Ectodermal cell (in vitro differentiated cells): ENCODE data around the gene SNAI1.
A peak's percentile ranks its signal among the peaks of the same experiment; 100 is the strongest.
"Not testable (repeated sequence)": the region's sequence is repeated elsewhere in the genome, so short reads cannot be mapped to it uniquely, and the experiment has no call there.

Experiments
- H3K27ac ChIP-seq: 2 replicates; pipeline ENCODE4 v1.7.0; 2013; ENCODE audit warnings: mild to moderate bottlenecking, low read depth, low read length; ENCODE audit not compliant: insufficient read depth, poor library complexity, severe bottlenecking
- H3K27me3 ChIP-seq: 2 replicates; pipeline ENCODE4 v1.7.0; 2013; ENCODE audit warnings: mild to moderate bottlenecking, low read length; ENCODE audit not compliant: insufficient read depth, control insufficient read depth, poor library complexity, severe bottlenecking
- H3K36me3 ChIP-seq: one replicate; pipeline ENCODE4 v1.7.0; 2013; ENCODE audit warnings: low read length; ENCODE audit not compliant: control insufficient read depth, insufficient read depth
- H3K4me1 ChIP-seq: one replicate; pipeline ENCODE4 v1.7.0; 2013; ENCODE audit warnings: low read length; ENCODE audit not compliant: control insufficient read depth, insufficient read depth
- H3K4me3 ChIP-seq: 2 replicates; pipeline ENCODE4 v1.7.0; 2013; ENCODE audit warnings: low read depth, low read length, control low read depth; ENCODE audit not compliant: insufficient read depth
- H3K9me3 ChIP-seq: 2 replicates; pipeline ENCODE4 v1.7.0; 2013; ENCODE audit warnings: mild to moderate bottlenecking, low read length, moderate library complexity; ENCODE audit not compliant: control insufficient read depth
- WGBS, 2 experiments: methylation state at CpG; one replicate each; pipeline ENCODE4 v1.1.7; 2013; ENCODE audit warnings: missing lambda C conversion rate in 2 of 2; 5-methylcytosine and 5-hydroxymethylcytosine counted together

Gene SNAI1

DNA sequence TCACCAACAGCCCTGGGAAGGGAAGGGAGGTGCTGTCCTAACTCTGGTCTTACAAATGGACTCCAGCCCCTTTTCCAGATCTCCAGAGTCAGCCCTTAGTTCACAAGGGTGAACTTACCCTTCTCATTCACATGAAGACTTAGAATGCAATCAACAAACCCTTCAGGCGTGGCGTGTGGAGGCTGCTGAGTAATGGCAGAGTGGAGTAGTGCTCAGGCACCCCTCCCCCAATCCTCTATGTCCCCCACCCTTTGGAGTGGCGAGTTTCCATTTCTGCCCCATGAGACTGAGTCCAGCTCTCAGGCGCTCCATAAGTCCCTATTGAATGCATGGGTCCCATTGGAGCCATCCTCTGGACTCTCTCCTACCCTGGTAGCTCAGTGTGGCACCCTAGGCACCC is 3.3 kb downstream of the SNAI1 start:
- Histone ChIP-seq H3K4me1 (peaks cover 71% of the 10 kb centered on the region), H3K4me3 (no peak overlapping the region), H3K27me3 (peaks cover 15% of the 10 kb centered on the region), H3K9me3 (no peaks in the 10 kb centered on the region), H3K27ac (no peak overlapping the region), H3K36me3 (no peaks in the 10 kb centered on the region)
- WGBS, 2 experiments, result 90 to 97% methylated on average over 4 of the region's 4 CpGs

DNA sequence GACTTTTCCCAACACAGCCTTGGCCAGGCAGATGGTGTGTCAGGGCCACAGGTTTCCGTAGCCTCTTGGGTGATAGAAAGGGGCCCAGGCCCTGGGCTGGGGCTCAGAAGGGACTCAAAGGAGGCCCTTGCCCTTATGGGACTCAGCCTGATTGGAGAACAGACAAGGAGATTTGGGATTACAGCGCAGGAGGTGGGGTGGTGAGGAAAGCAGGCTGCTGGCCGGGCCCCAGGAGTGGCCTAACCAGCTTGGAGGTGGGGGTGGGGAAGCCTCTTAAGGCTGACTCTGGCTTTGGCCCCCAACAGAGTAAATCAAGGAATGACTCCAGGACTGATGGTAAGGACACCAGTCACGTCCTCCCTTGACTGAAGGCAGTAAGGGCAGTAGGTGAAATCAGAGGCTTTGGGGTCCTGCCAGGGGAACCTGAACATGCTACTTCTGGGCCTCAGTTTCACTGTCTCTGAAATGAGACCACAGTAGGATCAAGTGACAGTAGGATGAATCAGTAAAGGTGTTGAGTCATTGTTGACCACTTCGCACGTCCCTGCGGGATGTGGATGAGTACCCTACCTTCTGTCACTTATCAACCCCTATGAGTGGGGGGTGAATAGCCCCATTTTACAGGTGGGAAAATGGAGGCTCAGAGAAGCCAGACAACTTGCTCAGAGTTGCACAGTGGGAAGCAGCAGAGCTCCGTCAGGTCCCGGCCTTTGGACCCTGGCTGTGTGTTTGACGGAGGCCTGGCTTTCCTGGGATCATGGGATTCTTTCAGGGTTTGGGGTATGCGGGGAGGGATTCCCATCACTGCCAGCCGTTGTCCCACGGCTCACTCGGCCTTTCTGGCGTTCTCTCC is 4.5 kb downstream of the SNAI1 start:
- no peak overlapping the region for H3K27ac ChIP-seq
- WGBS, 2 experiments, result 82 to 85% methylated on average over 15 of the region's 15 CpGs
- no peaks in the 10 kb centered on the region for H3K36me3 ChIP-seq
- peaks cover 62% of the 10 kb centered on the region for H3K4me1 ChIP-seq
- H3K27me3 ChIP-seq, result peaks cover 3% of the 10 kb centered on the region
- H3K4me3 ChIP-seq, result no peak overlapping the region
- no peaks in the 10 kb centered on the region for H3K9me3 ChIP-seq

DNA sequence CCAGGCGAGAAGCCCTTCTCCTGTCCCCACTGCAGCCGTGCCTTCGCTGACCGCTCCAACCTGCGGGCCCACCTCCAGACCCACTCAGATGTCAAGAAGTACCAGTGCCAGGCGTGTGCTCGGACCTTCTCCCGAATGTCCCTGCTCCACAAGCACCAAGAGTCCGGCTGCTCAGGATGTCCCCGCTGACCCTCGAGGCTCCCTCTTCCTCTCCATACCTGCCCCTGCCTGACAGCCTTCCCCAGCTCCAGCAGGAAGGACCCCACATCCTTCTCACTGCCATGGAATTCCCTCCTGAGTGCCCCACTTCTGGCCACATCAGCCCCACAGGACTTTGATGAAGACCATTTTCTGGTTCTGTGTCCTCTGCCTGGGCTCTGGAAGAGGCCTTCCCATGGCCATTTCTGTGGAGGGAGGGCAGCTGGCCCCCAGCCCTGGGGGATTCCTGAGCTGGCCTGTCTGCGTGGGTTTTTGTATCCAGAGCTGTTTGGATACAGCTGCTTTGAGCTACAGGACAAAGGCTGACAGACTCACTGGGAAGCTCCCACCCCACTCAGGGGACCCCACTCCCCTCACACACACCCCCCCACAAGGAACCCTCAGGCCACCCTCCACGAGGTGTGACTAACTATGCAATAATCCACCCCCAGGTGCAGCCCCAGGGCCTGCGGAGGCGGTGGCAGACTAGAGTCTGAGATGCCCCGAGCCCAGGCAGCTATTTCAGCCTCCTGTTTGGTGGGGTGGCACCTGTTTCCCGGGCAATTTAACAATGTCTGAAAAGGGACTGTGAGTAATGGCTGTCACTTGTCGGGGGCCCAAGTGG is 5.3 kb downstream of the SNAI1 start:
- WGBS, 2 experiments, result 88 to 89% methylated on average over 18 of the region's 18 CpGs
- Histone ChIP-seq H3K9me3 (no peaks in the 10 kb centered on the region), H3K4me1 (peaks cover 62% of the 10 kb centered on the region), H3K27me3 (no peaks in the 10 kb centered on the region), H3K27ac (no peak overlapping the region), H3K36me3 (no peaks in the 10 kb centered on the region), H3K4me3 (no peak overlapping the region)

DNA sequence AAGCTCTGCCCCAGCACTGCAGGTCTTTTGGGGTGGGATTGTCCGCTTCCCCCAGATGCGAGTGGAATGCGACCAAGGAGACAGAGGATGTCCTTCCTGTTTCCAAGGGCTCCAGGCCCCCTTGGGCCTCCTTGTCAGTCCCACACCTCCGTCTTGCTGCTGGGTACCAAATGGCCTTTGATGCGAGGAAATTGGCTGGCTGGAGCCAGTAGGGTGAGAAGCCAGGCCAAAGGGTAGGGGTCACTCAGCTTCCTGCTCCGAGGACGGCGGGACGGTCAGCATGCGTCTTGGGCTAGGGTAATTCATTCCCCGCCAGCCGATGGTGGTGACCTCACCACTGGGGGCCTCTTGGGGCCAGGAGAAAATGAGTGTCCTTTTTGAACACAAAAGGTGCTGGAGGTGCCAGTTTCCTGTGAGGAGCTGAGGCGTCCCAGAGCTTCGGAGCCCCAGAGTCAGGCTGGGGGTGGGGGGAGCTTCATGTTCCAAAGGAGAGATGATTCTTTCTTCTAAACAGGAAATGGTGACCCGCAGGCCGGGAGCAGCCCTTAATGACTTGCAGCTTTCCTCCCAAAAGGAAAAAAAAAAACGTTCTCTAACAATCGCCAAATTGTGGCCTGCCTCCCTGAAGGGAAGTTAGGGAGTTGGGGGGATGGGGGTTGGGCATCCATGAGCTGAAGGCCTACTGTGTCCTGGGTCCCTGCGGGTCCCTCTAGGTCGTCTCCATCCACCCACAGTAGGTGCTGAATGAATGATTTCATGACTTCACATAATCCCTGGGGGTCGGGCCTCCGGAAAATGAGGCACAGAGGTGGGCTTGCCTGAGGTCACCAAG is 6.7 kb downstream of the SNAI1 start:
- Histone ChIP-seq H3K9me3 (no peaks in the 10 kb centered on the region), H3K4me1 (peaks cover 52% of the 10 kb centered on the region), H3K36me3 (no peaks in the 10 kb centered on the region), H3K4me3 (no peak overlapping the region), H3K27ac (peak overlapping the region; percentile 74), H3K27me3 (no peaks in the 10 kb centered on the region)
- WGBS, 2 experiments, result 38 to 45% methylated on average over 22 of the region's 22 CpGs

DNA sequence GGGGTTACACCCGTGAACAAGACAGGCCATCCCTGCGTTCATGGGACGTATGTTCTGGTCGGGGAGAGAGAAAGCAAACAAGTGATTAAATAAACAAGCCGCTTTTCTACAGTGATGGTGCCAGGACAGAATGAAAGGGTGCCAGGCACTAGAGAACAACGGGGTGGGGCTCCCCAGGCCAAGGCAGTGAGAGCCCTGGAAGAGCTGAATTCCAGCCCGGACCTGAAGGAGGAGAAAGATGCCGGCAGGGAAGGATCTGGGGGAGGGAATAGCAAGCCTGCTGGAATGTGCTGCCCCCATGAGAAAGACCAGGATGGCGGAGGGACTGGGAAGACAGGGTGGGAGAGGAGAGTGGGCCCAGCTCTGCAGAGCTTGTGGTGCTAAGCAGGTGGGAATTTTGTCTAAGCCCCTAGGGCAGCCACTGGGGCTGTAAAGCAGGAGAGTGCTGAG is 7.5 kb downstream of the SNAI1 start:
- 61 to 62% methylated on average over 9 of the region's 9 CpGs for WGBS, 2 experiments
- Histone ChIP-seq H3K27ac (peak overlapping the region; percentile 74), H3K4me1 (peaks cover 46% of the 10 kb centered on the region), H3K9me3 (no peaks in the 10 kb centered on the region), H3K36me3 (no peaks in the 10 kb centered on the region), H3K4me3 (no peak overlapping the region), H3K27me3 (no peaks in the 10 kb centered on the region)

DNA sequence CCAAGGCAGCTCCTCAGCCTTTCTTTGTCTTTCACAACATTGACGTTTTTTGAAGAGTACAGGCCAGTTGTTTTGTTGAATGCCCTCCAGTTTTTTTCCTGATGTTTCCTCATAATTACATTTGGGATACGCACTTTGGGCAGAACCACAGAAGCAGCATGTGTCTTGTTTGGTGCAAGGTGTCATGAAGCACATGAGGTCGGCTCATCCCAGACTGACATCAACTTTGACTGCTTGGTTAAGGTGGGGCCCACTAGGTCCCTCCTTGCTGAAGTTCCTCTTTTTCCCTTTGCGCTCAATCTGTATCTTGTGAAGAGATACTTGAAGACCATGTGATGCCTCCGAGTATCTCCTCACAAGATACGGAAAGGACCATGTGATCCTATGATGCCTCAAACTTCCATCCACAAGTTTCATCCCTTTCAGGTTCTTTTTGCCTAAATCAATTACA is 10.5 kb downstream of the SNAI1 start:
- peaks cover 27% of the 10 kb centered on the region for H3K4me1 ChIP-seq
- WGBS, 2 experiments, result 74 to 77% methylated on average over 6 of the region's 6 CpGs
- H3K27ac ChIP-seq, result no peak overlapping the region
- no peaks in the 10 kb centered on the region for H3K36me3 ChIP-seq
- H3K4me3 ChIP-seq, result no peak overlapping the region
- H3K27me3 ChIP-seq, result no peaks in the 10 kb centered on the region
- no peaks in the 10 kb centered on the region for H3K9me3 ChIP-seq

DNA sequence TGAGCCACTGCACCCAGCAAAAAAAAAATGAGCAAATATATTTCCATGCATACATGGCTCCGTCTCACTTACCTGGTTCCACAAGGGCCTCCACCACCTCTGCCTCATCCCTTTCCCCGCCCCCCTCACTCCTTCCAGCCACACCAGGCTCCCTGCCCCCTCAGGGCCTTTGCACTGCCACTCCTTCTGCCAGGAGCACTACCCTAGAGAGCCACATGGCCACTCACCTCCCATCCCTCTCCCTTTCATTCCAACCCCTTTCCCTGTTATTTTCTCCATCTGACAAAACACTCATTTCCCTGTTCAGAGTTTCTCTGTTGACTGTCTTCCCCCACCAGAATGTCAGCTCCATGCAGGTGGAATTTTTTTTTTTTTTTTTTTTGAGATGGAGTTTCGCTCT is 12.8 kb downstream of the SNAI1 start:
- Histone ChIP-seq H3K4me3 (no peak overlapping the region), H3K4me1 (peaks cover 6% of the 10 kb centered on the region), H3K27me3 (no peaks in the 10 kb centered on the region), H3K9me3 (no peaks in the 10 kb centered on the region), H3K36me3 (no peaks in the 10 kb centered on the region), H3K27ac (no peak overlapping the region)
- 88 to 89% methylated on average over 3 of the region's 3 CpGs for WGBS, 2 experiments

DNA sequence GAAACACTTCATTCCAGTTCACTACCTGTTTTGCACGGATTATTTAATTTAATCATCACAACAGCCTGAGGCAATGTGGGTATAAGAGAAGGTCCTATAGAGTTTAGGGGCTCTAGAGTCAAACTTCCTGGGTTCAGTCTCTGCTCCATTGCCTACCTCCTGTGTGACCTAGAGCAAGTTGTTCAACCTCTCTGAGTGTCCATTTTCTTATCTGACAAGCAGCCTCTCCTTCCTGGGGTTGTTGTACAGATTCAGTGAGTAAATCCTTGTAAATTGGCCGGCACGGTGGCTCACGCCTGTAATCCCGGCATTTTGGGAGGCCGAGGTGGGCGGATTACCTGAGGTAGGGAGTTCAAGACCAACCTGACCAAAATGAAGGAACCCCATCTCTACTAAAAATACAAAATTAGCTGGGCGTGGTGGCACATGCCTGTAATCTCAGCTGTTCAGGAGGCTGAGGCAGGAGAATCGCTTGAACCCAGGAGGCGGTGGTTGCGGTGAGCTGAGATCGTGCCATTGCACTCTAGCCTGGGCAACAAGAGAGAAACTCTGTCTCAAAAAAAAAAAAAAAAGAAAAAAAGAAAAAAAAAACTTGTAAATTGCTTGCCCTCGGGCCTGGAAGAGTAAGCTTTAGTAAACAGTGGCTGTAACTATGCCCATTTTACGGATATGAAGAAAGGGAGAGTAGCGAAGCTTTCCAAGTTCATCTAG is 15.9 kb downstream of the SNAI1 start:
- H3K4me1 ChIP-seq, H3K9me3 ChIP-seq, H3K4me3 ChIP-seq, H3K27ac ChIP-seq, H3K27me3 ChIP-seq, H3K36me3 ChIP-seq: not testable (repeated sequence)
- 85% methylated on average over 14 to 15 of the region's 15 CpGs for WGBS, 2 experiments

DNA sequence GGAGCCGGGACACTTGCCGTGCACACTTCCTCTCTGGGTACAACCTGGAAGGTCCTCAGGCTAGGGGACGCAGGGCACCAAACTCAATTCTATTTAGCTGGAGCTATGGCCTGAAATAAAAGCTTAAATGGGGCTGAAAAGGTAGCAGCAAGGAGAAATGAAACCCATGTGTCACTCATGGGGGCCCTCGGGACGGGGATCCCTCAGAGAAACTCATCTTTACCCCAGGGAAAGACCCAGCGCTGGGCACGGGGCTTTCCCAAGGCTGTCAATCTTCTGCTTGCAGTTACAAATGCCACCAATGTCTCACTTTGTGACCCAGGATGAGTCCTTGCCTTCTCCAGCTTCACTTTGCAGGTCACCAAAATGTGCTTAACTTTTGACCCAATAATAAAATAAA is 16.5 kb downstream of the SNAI1 start:
- H3K27me3 ChIP-seq, result no peaks in the 10 kb centered on the region
- H3K9me3 ChIP-seq, result no peaks in the 10 kb centered on the region
- WGBS, 2 experiments, result 89 to 91% methylated on average over 7 of the region's 7 CpGs
- H3K4me3 ChIP-seq, result no peak overlapping the region
- H3K36me3 ChIP-seq, result no peaks in the 10 kb centered on the region
- H3K4me1 ChIP-seq, result no peaks in the 10 kb centered on the region
- H3K27ac ChIP-seq, result no peak overlapping the region
